Caco-2 (cell line): ENCODE results near the gene CACNA1I. TPM values are rescaled to one million over a fixed set of nuclear protein-coding genes. Genes with fewer than 3 reads are reported as not detected.

Experiments
- BruUV-seq: library from RNA; stranded (reverse); fragments of 400-500 nt; replicated peaks from 2 replicates; lab custom pipeline; 2021; lab: Mats Ljungman, UMichigan
- CTCF ChIA-PET: fragments of 300-600 bp; sonication (Branson Sonifier 250); formaldehyde crosslinking; loops from one replicate; lab custom pipeline; 2022; ENCODE audit warnings: antibody characterized with exemption; lab: Charles Lee
- POLR2A ChIA-PET: fragments of 300-600 bp; sonication (Branson Sonifier 250); formaldehyde crosslinking; loops from one replicate; lab custom pipeline; 2022; ENCODE audit warnings: antibody characterized with exemption; lab: Charles Lee
- DNase-seq, 2 experiments: peaks; one replicate each; pipeline versions ENCODE4 v3.0.0 to v3.0.0-alpha.2; 2020 to 2022
- H3K27me3 ChIP-seq: replicated peaks from 2 replicates; pipeline ENCODE4 v1.6.0; 2011; ENCODE audit warnings: low read length; ENCODE audit not compliant: control insufficient read depth, insufficient read depth
- H3K36me3 ChIP-seq: 2 replicates; pipeline ENCODE4 v1.5.1; 2011; ENCODE audit warnings: low read length; ENCODE audit not compliant: control insufficient read depth, insufficient read depth
- H3K4me1 ChIP-seq: fragments of 250-450 bp; sonication (Bioruptor Pico); 2 replicates; pipeline ENCODE4 v1.5.1; 2020; ENCODE audit warnings: mild to moderate bottlenecking
- H3K4me3 ChIP-seq: 2 replicates; pipeline ENCODE4 v1.5.1; 2011; ENCODE audit warnings: low read depth, mild to moderate bottlenecking, control low read depth, low read length
- H3K9me3 ChIP-seq: fragments of 250-450 bp; sonication (Bioruptor Pico); 2 replicates; pipeline ENCODE4 v1.5.1; 2020; ENCODE audit warnings: mild to moderate bottlenecking, moderate library complexity
- H3K27ac Mint-ChIP-seq: one replicate; pipeline ENCODE4 v1.8.0; 2022; ENCODE audit warnings: mixed read lengths; ENCODE audit not compliant: unreplicated experiment
- H3K27me3 Mint-ChIP-seq: one replicate; pipeline ENCODE4 v1.8.0; 2022; ENCODE audit warnings: mixed read lengths; ENCODE audit not compliant: insufficient read depth, unreplicated experiment
- H3K36me3 Mint-ChIP-seq: one replicate; pipeline ENCODE4 v1.8.0; 2022; ENCODE audit warnings: mild to moderate bottlenecking, mixed read lengths; ENCODE audit not compliant: insufficient read depth, unreplicated experiment
- H3K4me1 Mint-ChIP-seq: one replicate; pipeline ENCODE4 v1.8.0; 2022; ENCODE audit warnings: low read depth, mixed read lengths; ENCODE audit not compliant: unreplicated experiment
- H3K4me3 Mint-ChIP-seq: one replicate; pipeline ENCODE4 v1.8.0; 2022; ENCODE audit warnings: mild to moderate bottlenecking, moderate library complexity, mixed read lengths; ENCODE audit not compliant: unreplicated experiment
- H3K9me3 Mint-ChIP-seq: one replicate; pipeline ENCODE4 v1.8.0; 2022; ENCODE audit warnings: mixed read lengths; ENCODE audit not compliant: unreplicated experiment
- intact Hi-C: fragments of 100-400 bp; cut with micrococcal nuclease; formaldehyde crosslinking; loops from one replicate; pipeline ENCODE4 v1.10.0; 2022; ENCODE audit not compliant: unreplicated experiment
- total RNA-seq: library from RNA; stranded (reverse); gene quantifications from 2 replicates; pipeline ENCODE4 v1.2.3, GENCODE V29; 2022
- TF ChIP-seq, protein P1 (sequence below), 2 experiments: fragments of 200-600 bp in 1 of 2; IDR thresholded peaks; 1 replicate in 1 of 2; 2 replicates in 1 of 2; pipeline versions ENCODE4 v1.5.1 to v1.8.0; 2011 to 2022; ENCODE audit warnings: antibody characterized with exemption in 1 of 2, control low read depth in 1 of 2, inconsistent platforms in 1 of 2, low read depth in 1 of 2, low read length in 1 of 2, mild to moderate bottlenecking in 1 of 2, moderate library complexity in 1 of 2; ENCODE audit not compliant: insufficient read depth in 1 of 2, severe bottlenecking in 1 of 2, unreplicated experiment in 1 of 2

CACNA1I gene
- total RNA-seq, 1 experiment from 2014 or later = not detected

DNA sequence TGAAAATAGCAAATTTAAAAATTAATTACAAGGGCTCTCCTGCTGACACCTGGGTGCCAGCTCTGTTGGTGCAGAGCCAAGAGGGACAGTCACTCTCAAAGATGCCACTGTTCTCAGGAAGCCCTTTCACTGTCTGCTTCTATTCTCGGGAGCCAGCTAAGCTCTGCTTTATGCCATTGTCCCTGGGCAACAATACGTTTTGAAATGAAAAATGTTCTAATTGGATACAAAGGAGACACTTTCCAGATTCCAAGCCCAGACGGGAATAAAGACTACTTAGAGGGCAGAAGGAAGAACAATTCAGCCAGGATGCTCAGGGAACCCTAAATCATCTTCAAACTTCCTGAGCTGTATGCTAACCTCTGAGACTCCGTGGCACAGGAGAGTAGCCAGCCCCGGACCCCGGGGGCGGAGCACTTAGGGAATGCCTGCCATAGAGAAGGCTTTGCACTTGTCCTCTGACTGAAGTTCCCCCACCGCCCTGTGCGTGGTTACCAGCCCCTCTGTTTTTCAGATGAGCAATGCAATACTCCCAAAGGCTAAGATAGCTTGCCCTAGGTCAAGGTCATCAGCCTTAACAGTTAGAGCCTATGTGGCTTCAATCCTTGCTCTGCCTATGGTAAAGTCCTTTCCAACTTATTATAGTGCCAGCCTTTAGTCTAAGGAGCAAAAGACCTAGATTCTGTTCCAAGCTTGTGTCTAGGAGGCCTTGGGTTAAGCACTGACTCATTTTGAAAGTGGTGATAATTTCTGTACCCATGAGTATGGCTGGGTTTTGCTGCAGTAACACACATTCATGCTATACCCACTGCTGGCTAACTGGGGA, 150.9 kb downstream of the CACNA1I start:
- Mint-ChIP-seq H3K4me3 (no peak overlapping the region), H3K9me3 (no peaks in the 10 kb centered on the region), H3K4me1 (peaks cover 12% of the 10 kb centered on the region), H3K36me3 (no peaks in the 10 kb centered on the region), H3K27ac (no peak overlapping the region), H3K27me3 (no peaks in the 10 kb centered on the region)
- H3K4me1 ChIP-seq = peaks cover 16% of the 10 kb centered on the region
- H3K27me3 ChIP-seq = no peaks in the 10 kb centered on the region
- TF ChIP-seq, protein P1, sequence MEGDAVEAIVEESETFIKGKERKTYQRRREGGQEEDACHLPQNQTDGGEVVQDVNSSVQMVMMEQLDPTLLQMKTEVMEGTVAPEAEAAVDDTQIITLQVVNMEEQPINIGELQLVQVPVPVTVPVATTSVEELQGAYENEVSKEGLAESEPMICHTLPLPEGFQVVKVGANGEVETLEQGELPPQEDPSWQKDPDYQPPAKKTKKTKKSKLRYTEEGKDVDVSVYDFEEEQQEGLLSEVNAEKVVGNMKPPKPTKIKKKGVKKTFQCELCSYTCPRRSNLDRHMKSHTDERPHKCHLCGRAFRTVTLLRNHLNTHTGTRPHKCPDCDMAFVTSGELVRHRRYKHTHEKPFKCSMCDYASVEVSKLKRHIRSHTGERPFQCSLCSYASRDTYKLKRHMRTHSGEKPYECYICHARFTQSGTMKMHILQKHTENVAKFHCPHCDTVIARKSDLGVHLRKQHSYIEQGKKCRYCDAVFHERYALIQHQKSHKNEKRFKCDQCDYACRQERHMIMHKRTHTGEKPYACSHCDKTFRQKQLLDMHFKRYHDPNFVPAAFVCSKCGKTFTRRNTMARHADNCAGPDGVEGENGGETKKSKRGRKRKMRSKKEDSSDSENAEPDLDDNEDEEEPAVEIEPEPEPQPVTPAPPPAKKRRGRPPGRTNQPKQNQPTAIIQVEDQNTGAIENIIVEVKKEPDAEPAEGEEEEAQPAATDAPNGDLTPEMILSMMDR (IDR thresholded peaks at IDR 0.05; ENCODE audit: insufficient read depth in 1 of 2, low read depth in 1 of 2, low read length in 1 of 2, severe bottlenecking in 1 of 2, unreplicated experiment in 1 of 2) = no peak
- DNase-seq = no peak
- H3K36me3 ChIP-seq = no peaks in the 10 kb centered on the region; the same call in 1 of the 2 replicates
- CTCF ChIA-PET = no interaction called here
- intact Hi-C loops = loop anchor here (10.0 kb wide), 1 partner anchor 167 kb away; no protein-coding TSS in a partner anchor
- no peaks in the 10 kb centered on the region for H3K9me3 ChIP-seq
- no peak overlapping the region for H3K4me3 ChIP-seq
- POLR2A ChIA-PET = no interaction called here
- BruUV-seq = no TSS peak

DNA sequence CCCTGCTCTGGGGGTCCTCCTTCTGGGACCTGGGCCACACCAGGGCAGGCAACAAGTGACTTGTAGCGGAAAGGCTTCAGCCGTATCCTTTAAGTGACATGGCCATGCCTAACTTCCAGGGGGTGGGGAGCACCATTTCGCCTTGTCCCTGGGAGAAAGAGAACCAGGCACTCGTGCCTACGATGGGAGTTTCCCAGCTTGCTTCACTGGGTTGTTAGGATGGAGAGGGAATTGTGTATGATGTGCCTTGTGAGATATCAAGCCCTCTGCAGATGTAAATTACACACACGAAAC, 151.4 kb downstream of the CACNA1I start:
- Mint-ChIP-seq H3K4me1 (peaks cover 12% of the 10 kb centered on the region), H3K4me3 (no peak overlapping the region), H3K27ac (no peak overlapping the region), H3K27me3 (no peaks in the 10 kb centered on the region), H3K9me3 (no peaks in the 10 kb centered on the region), H3K36me3 (no peaks in the 10 kb centered on the region)
- ChIA-PET CTCF (no interaction called here), POLR2A (no interaction called here)
- Histone ChIP-seq H3K4me1 (peaks cover 16% of the 10 kb centered on the region), H3K9me3 (no peaks in the 10 kb centered on the region), H3K4me3 (no peak overlapping the region), H3K36me3 (no peaks in the 10 kb centered on the region; the same call in 1 of the 2 replicates), H3K27me3 (no peaks in the 10 kb centered on the region)
- intact Hi-C loops = loop anchor here (10.0 kb wide), 1 partner anchor 167 kb away; no protein-coding TSS in a partner anchor
- DNase-seq = no peak
- TF ChIP-seq, protein P1 (IDR thresholded peaks at IDR 0.05; ENCODE audit: insufficient read depth in 1 of 2, low read depth in 1 of 2, low read length in 1 of 2, severe bottlenecking in 1 of 2, unreplicated experiment in 1 of 2) = no peak
- BruUV-seq = no TSS peak

- CTCF ChIA-PET = no interaction called here
- H3K27me3 Mint-ChIP-seq = no peaks in the 10 kb centered on the region
- H3K4me3 ChIP-seq = no peak overlapping the region
- H3K36me3 ChIP-seq = no peaks in the 10 kb centered on the region; the same call in 1 of the 2 replicates
- H3K9me3 ChIP-seq = no peaks in the 10 kb centered on the region
- no peaks in the 10 kb centered on the region for H3K27me3 ChIP-seq
- H3K4me3 Mint-ChIP-seq = no peak overlapping the region
- no peaks in the 10 kb centered on the region for H3K36me3 Mint-ChIP-seq
- no peak overlapping the region for H3K27ac Mint-ChIP-seq
- POLR2A ChIA-PET = no interaction called here
- TF ChIP-seq, protein P1 (IDR thresholded peaks at IDR 0.05; ENCODE audit: insufficient read depth in 1 of 2, low read depth in 1 of 2, low read length in 1 of 2, severe bottlenecking in 1 of 2, unreplicated experiment in 1 of 2) = no peak
- intact Hi-C loops = loop anchor here (10.0 kb wide), 1 partner anchor 168 kb away; no protein-coding TSS in a partner anchor
- peaks cover 12% of the 10 kb centered on the region for H3K4me1 Mint-ChIP-seq
- no peak for DNase-seq
- peaks cover 16% of the 10 kb centered on the region for H3K4me1 ChIP-seq
- BruUV-seq = no TSS peak
- H3K9me3 Mint-ChIP-seq = no peaks in the 10 kb centered on the region
Observed at GRCh38 chr22:39722501-39722900, 151.9 kb downstream of the CACNA1I start.
